HK-2 (cell line): ENCODE results near the gene DNAJA1.

ENCODE experiments used
- DNase-seq: peaks from one replicate; pipeline ENCODE4 v3.0.0-alpha.2; 2018; ENCODE audit not compliant: unreplicated experiment

Gene DNAJA1

GRCh38 chr9:33029231-33029786 is 4.2 kb downstream of the DNAJA1 start:
- DNase-seq, result no peak

GRCh38 chr9:33030285-33030684 is 5.2 kb downstream of the DNAJA1 start:
- DNase-seq, result no peak

GRCh38 chr9:33032292-33032691 is 7.2 kb downstream of the DNAJA1 start:
- DNase-seq, result no peak

- no peak for DNase-seq
Measured at GRCh38 chr9:33032865-33033264, 7.8 kb downstream of the DNAJA1 start.

- DNase-seq, result no peak
Measured at GRCh38 chr9:33040792-33041431, 15.8 kb downstream of the DNAJA1 start.

- no peak for DNase-seq
Measured at GRCh38 chr9:33041432-33042188, 16.5 kb downstream of the DNAJA1 start.

- DNase-seq, result peak; percentile 14
Measured at GRCh38 chr9:33042473-33042872, 17.4 kb downstream of the DNAJA1 start.

- DNase-seq, result no peak
Measured at GRCh38 chr9:33043671-33044070, 18.6 kb downstream of the DNAJA1 start.

GRCh38 chr9:33044162-33044673 is 19.1 kb downstream of the DNAJA1 start:
- peak; percentile 41 for DNase-seq

- no peak for DNase-seq
Measured at GRCh38 chr9:33044677-33045282, 19.7 kb downstream of the DNAJA1 start.

GRCh38 chr9:33046061-33046460 is 21.0 kb downstream of the DNAJA1 start:
- DNase-seq, result no peak

- no peak for DNase-seq
Measured at GRCh38 chr9:33048054-33048465, 23.0 kb downstream of the DNAJA1 start.

GRCh38 chr9:33049680-33050361 is 24.7 kb downstream of the DNAJA1 start:
- DNase-seq, result no peak

- no peak for DNase-seq
Measured at GRCh38 chr9:33051144-33051543, 26.1 kb downstream of the DNAJA1 start.

- no peak for DNase-seq
Measured at GRCh38 chr9:33065157-33066076, 40.3 kb downstream of the DNAJA1 start.

- DNase-seq, result no peak
Measured at GRCh38 chr9:33068991-33069390, 43.9 kb downstream of the DNAJA1 start.

- DNase-seq, result peak; percentile 92
Measured at GRCh38 chr9:33076046-33077004, 51.3 kb downstream of the DNAJA1 start, which contains the start of gene SMU1. Gene SMU1 (minus strand): TSS chr9:33076674. CDS start chr9:33076608, 66 bp downstream.

GRCh38 chr9:33080534-33080933 is 55.5 kb downstream of the DNAJA1 start:
- DNase-seq, result no peak

GRCh38 chr9:33081128-33081851 is 56.2 kb downstream of the DNAJA1 start:
- no peak for DNase-seq
